GM20000 (cell line): Measurements from ENCODE around the gene COQ8A.

Experiments
- DNase-seq: peaks from one replicate; pipeline ENCODE4 v3.0.0; 2012; ENCODE audit warnings: low spot score
- CTCF ChIP-seq: IDR thresholded peaks from 2 replicates; pipeline ENCODE4 v1.5.1; 2012; ENCODE audit warnings: mild to moderate bottlenecking, control low read depth; ENCODE audit errors: extremely low read depth, missing control alignments

The COQ8A gene

GRCh38 chr1:226964611-226965486 lies 24.8 kb downstream of the COQ8A start:
- DNase-seq: no peak
- TF ChIP-seq CTCF: no peak

- no peak for TF ChIP-seq CTCF
- DNase-seq: no peak
Observed at GRCh38 chr1:226965581-226966440, 25.7 kb downstream of the COQ8A start.

- no peak for DNase-seq
- no peak for TF ChIP-seq CTCF
Observed at GRCh38 chr1:226966683-226967082, 26.6 kb downstream of the COQ8A start.

- no peak for TF ChIP-seq CTCF
- no peak for DNase-seq
Observed at GRCh38 chr1:226967665-226968064, 27.6 kb downstream of the COQ8A start.

DNA sequence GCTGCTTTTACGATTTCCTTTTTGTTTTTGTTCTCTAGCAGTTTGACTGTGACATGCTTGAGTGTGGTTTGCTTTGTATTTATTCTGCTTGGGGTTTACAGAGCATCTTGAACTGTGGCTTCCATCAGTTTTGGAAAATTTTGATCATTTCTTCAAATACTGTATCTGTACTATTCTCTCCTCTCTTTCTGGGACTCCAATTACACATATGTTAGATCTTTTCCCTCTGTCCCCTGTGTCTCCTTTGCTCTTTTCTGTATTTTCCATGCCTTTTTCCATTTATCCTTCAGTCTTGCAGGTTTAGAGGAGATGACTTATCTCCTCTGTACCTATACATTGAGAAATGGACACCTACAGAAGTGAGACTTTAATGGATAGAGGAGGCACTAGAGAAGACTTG lies 31.7 kb downstream of the COQ8A start:
- no peak for DNase-seq
- TF ChIP-seq CTCF: no peak

DNA sequence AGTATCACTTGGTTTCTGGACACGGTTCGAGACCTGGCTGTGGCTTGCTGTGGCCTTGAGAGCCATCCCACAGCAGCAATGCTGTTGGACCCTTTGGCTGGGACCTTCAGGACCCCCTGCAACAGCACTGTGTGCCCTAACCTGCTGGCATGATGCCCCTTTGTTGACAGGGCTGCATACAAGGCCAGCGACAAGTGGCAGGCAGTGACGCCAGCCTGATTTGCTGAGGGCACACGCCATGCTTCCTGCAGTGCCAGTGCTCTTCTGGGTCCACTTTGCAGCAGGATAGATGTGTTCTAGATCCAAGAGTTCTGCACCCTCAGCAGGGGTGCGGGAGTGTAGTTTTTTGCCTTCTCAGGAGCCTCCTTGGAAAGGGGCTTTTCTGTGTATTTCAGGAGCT lies 32.8 kb downstream of the COQ8A start:
- DNase-seq: no peak
- no peak for TF ChIP-seq CTCF

DNA sequence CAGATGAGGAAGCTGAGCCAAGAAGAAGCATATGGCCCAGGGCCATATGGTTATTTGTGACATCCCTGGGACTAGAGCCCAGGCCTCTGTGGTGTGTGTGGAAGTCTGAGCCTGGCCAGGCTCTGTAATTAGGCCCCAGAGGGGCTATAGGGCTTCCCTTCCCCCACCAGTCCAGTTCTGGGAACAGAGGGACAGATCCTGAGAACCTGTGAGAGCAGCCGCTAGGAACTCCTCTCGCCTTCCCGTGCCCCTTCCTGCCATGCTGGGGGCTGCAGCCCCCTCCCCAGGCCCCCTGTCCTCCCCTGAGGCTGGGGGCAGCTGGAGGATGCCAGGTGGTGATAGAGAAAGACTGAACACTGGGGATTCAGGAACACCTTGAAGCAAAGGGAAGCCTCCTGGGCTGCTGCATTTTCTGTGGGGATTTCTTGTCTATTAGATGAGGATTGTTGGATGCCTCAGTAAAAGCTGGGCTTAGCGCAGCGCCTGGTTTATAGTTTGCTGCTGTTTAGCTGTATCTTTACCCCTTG lies 33.3 kb downstream of the COQ8A start:
- no peak for DNase-seq
- no peak for TF ChIP-seq CTCF
